ENCODE data around the gene CRNKL1.

GRCh38 chr20:20094410-20094809, 42.1 kb upstream of the CRNKL1 start:
- TF ChIP-seq CTCF (conservative IDR thresholded peaks at IDR 0.05; ENCODE audit: low read depth, low read length) (no peak), POLR2A (IDR thresholded peaks at IDR 0.05; ENCODE audit: low read depth, low read length) (no peak), RFX5 (IDR thresholded peaks at IDR 0.05; ENCODE audit: low read depth, low read length) (no peak), MXI1 (IDR thresholded peaks at IDR 0.05; ENCODE audit: borderline replicate concordance, low read depth, low read length) (no peak), SMC3 (IDR thresholded peaks at IDR 0.05; ENCODE audit: low read depth, low read length) (no peak), CHD1 (IDR thresholded peaks at IDR 0.05; ENCODE audit: low read depth, low read length) (no peak), BHLHE40 (IDR thresholded peaks at IDR 0.05; ENCODE audit: low read depth, low read length) (no peak), NFE2L2 (IDR thresholded peaks at IDR 0.05; ENCODE audit: low read depth, low read length) (no peak)
